A673 (cell line): Measurements from ENCODE around the gene OCLN. TPM values are rescaled to one million over a fixed set of nuclear protein-coding genes. Genes with fewer than 3 reads are reported as not detected.

Experiments
- BruUV-seq: library from RNA; stranded (reverse); fragments of 400-500 nt; replicated peaks from 2 replicates; lab custom pipeline; 2021; lab: Mats Ljungman, UMichigan
- CTCF ChIA-PET: fragments of 300-600 bp; sonication (Branson Sonifier 250); formaldehyde crosslinking; loops from one replicate; lab custom pipeline; 2022; ENCODE audit warnings: antibody characterized with exemption; lab: Charles Lee
- POLR2A ChIA-PET: fragments of 300-600 bp; sonication (Branson Sonifier 250); formaldehyde crosslinking; loops from one replicate; lab custom pipeline; 2022; ENCODE audit warnings: antibody characterized with exemption; ENCODE audit not compliant: low non-redundant PET; lab: Charles Lee
- DNase-seq: peaks from one replicate; pipeline ENCODE4 v3.0.0-alpha.2; 2015; ENCODE audit warnings: low spot score
- H3K27ac ChIP-seq: fragments of 200-600 bp; sonication (generic); 2 replicates; pipeline ENCODE4 v1.5.1; 2016; ENCODE audit warnings: mixed run types, low read depth, mild to moderate bottlenecking, mixed read lengths, antibody characterized with exemption, low read length; ENCODE audit not compliant: poor library complexity, severe bottlenecking
- H3K27me3 ChIP-seq: fragments of 200-600 bp; sonication (generic); replicated peaks from 2 replicates; pipeline ENCODE4 v1.6.1; 2017; ENCODE audit warnings: mixed run types, low read depth, mild to moderate bottlenecking, mixed read lengths, antibody characterized with exemption, low read length; ENCODE audit not compliant: insufficient read depth, poor library complexity
- H3K36me3 ChIP-seq: fragments of 200-600 bp; sonication (generic); 2 replicates; pipeline ENCODE4 v1.6.1; 2016; ENCODE audit warnings: mixed run types, mild to moderate bottlenecking, mixed read lengths, antibody characterized with exemption, low read length; ENCODE audit not compliant: insufficient read depth, poor library complexity, severe bottlenecking
- H3K4me1 ChIP-seq: fragments of 200-600 bp; sonication (generic); 2 replicates; pipeline ENCODE4 v1.6.1; 2017; ENCODE audit warnings: mixed run types, mild to moderate bottlenecking, mixed read lengths, antibody characterized with exemption, low read length; ENCODE audit not compliant: insufficient read depth, poor library complexity, severe bottlenecking
- H3K4me3 ChIP-seq: fragments of 200-600 bp; sonication (generic); 2 replicates; pipeline ENCODE4 v1.5.1; 2016; ENCODE audit warnings: low read depth, mixed run types, mild to moderate bottlenecking, mixed read lengths, low read length; ENCODE audit not compliant: poor library complexity, severe bottlenecking
- H3K9me3 ChIP-seq: fragments of 200-600 bp; sonication (generic); 2 replicates; pipeline ENCODE4 v1.6.1; 2016; ENCODE audit warnings: mixed run types, low read depth, mild to moderate bottlenecking, mixed read lengths, antibody characterized with exemption, low read length; ENCODE audit not compliant: poor library complexity, severe bottlenecking
- CTCF ChIP-seq: fragments of 300-800, 200-600 bp; sonication (generic); conservative IDR thresholded peaks from 2 replicates; pipeline ENCODE4 v1.5.1; 2017; ENCODE audit warnings: low read depth, mild to moderate bottlenecking, antibody characterized with exemption, low read length, moderate library complexity, mixed read lengths
- EZH2 ChIP-seq: fragments of 200-600 bp; sonication (generic); IDR thresholded peaks from 2 replicates; pipeline ENCODE4 v1.6.1; 2017; ENCODE audit warnings: borderline replicate concordance, low read depth, mild to moderate bottlenecking, mixed read lengths, antibody characterized with exemption, low read length; ENCODE audit not compliant: poor library complexity, severe bottlenecking
- intact Hi-C: fragments of 100-400 bp; cut with micrococcal nuclease; formaldehyde crosslinking; loops from one replicate; pipeline ENCODE4 v1.10.0; 2022; ENCODE audit not compliant: unreplicated experiment
- total RNA-seq: library from RNA; stranded (reverse); gene quantifications from 2 replicates; pipeline ENCODE4 v1.2.3, GENCODE V29; 2021

Gene OCLN
- total RNA-seq, 1 experiment from 2014 or later, result 14.1 TPM

- no TSS peak for BruUV-seq
- CTCF ChIA-PET, result no interaction called here
These were observed 35.4 kb downstream of the OCLN start for GRCh38 chr5:69528035-69528434.

GRCh38 chr5:69528609-69529008, 36.0 kb downstream of the OCLN start:
- H3K4me3 ChIP-seq, result no peak overlapping the region
- intact Hi-C loops, result no loop called here
- ChIA-PET POLR2A (no interaction called here), CTCF (no interaction called here)
- no peaks in the 10 kb centered on the region for H3K9me3 ChIP-seq
- no peak for DNase-seq
- no peaks in the 10 kb centered on the region for H3K4me1 ChIP-seq
- H3K36me3 ChIP-seq, result no peaks in the 10 kb centered on the region
- no peaks in the 10 kb centered on the region for H3K27me3 ChIP-seq
- TF ChIP-seq EZH2 (no peak), CTCF (no peak)
- no TSS peak for BruUV-seq
- H3K27ac ChIP-seq, result no peak overlapping the region

More at GRCh38 chr5:69528035-69528434, 35.4 kb downstream of the OCLN start:
- Histone ChIP-seq H3K4me3 (no peak overlapping the region), H3K36me3 (no peaks in the 10 kb centered on the region), H3K27me3 (no peaks in the 10 kb centered on the region), H3K27ac (no peak overlapping the region), H3K9me3 (no peaks in the 10 kb centered on the region), H3K4me1 (no peaks in the 10 kb centered on the region)
- TF ChIP-seq EZH2 (no peak), CTCF (no peak)
- POLR2A ChIA-PET, result no interaction called here
- intact Hi-C loops, result no loop called here
- no peak for DNase-seq

- CTCF ChIA-PET, result no interaction called here
- Histone ChIP-seq H3K4me3 (no peak overlapping the region), H3K27ac (no peak overlapping the region), H3K9me3 (no peaks in the 10 kb centered on the region), H3K27me3 (no peaks in the 10 kb centered on the region), H3K36me3 (no peaks in the 10 kb centered on the region), H3K4me1 (no peaks in the 10 kb centered on the region)
- DNase-seq, result no peak
- BruUV-seq, result no TSS peak
- POLR2A ChIA-PET, result no interaction called here
- no peak for TF ChIP-seq CTCF
- no peak for TF ChIP-seq EZH2
- intact Hi-C loops, result no loop called here
These were observed 38.2 kb downstream of the OCLN start for GRCh38 chr5:69530561-69531405.
